Measurements from ENCODE around the gene WAPL.

The WAPL gene

GRCh38 chr10:86450806-86451603 lies 70.6 kb downstream of the WAPL start:
- no peak for DNase-seq

GRCh38 chr10:86449926-86450558 lies 71.5 kb downstream of the WAPL start:
- DNase-seq, result no peak

GRCh38 chr10:86447432-86447831 lies 74.2 kb downstream of the WAPL start:
- DNase-seq, result no peak

- no peak for DNase-seq
Measured at GRCh38 chr10:86446987-86447386, 74.6 kb downstream of the WAPL start.

- no peak for DNase-seq
Measured at GRCh38 chr10:86446440-86446839, 75.2 kb downstream of the WAPL start.

GRCh38 chr10:86443936-86444335 lies 77.7 kb downstream of the WAPL start:
- DNase-seq, result no peak

GRCh38 chr10:86443069-86443468 lies 78.5 kb downstream of the WAPL start:
- no peak for DNase-seq

- DNase-seq, result no peak
Measured at GRCh38 chr10:86440874-86441843, 80.4 kb downstream of the WAPL start.

GRCh38 chr10:86439544-86439943 lies 82.0 kb downstream of the WAPL start:
- no peak for DNase-seq

GRCh38 chr10:86438091-86438749 lies 83.4 kb downstream of the WAPL start:
- no peak for DNase-seq

GRCh38 chr10:86437447-86437846 lies 84.1 kb downstream of the WAPL start:
- no peak for DNase-seq

- DNase-seq, result no peak
Measured at GRCh38 chr10:86436963-86437362, 84.6 kb downstream of the WAPL start.

GRCh38 chr10:86434656-86435055 lies 86.9 kb downstream of the WAPL start:
- DNase-seq, result no peak

- no peak for DNase-seq
Measured at GRCh38 chr10:86423739-86424138, 97.9 kb downstream of the WAPL start.

- no peak for DNase-seq
Measured at GRCh38 chr10:86419101-86419500, 102.5 kb downstream of the WAPL start.

GRCh38 chr10:86415583-86415982 lies 106.0 kb downstream of the WAPL start:
- no peak for DNase-seq

- DNase-seq, result no peak
Measured at GRCh38 chr10:86415116-86415515, 106.5 kb downstream of the WAPL start.

- no peak for DNase-seq
Measured at GRCh38 chr10:86413046-86413728, 108.4 kb downstream of the WAPL start.

GRCh38 chr10:86411852-86412560 lies 109.6 kb downstream of the WAPL start:
- DNase-seq, result no peak

- no peak for DNase-seq
Measured at GRCh38 chr10:86411281-86411841, 110.2 kb downstream of the WAPL start.

- no peak for DNase-seq
Measured at GRCh38 chr10:86410542-86411124, 111.0 kb downstream of the WAPL start.

Measured in NK-92 treated with Interleukin-12 subunit alpha and Interleukin-12 subunit beta, amount 100 ng/mL, for 24 hours (cell line).